Measurements from ENCODE around the gene HNRNPUL2. TPM values are rescaled to one million over a fixed set of nuclear protein-coding genes. Genes with fewer than 3 reads are reported as not detected.
"Not testable (repeated sequence)": the region's sequence is repeated elsewhere in the genome, so short reads cannot be mapped to it uniquely, and the experiment has no call there.

Gene HNRNPUL2
- total RNA-seq, 6 donors from 2014 or later, result 23.9 to 76.5 (median 46.3) TPM

GRCh38 chr11:62770778-62771143 lies 43.5 kb upstream of the HNRNPUL2 start:
- Histone ChIP-seq H3K4me1 (peaks cover 18 to 24% (median 21%) of the 10 kb centered on the region in 4 donors), H3K9me3 (no peaks in the 10 kb centered on the region), H3K36me3 (peaks cover 0 to 23% (median 17%) of the 10 kb centered on the region in 4 donors), H3K27me3 (no peaks in the 10 kb centered on the region), H3K4me3 (peak overlapping the region; percentile 65 to 77 (median 72)), H3K27ac (peak overlapping the region; percentile 90 to 97 (median 94))
- WGBS, 2 donors, result 0 to 3% methylated on average over 18 of the region's 18 CpGs
- DNase-seq (peak in 1 of 2 donors; percentile 35), ATAC-seq (ENCODE audit: low FRiP score in 2 of 2) (peak; percentile 16 to 47)
- TF ChIP-seq POLR2A (IDR thresholded peaks at IDR 0.05), result peak in 1 of 4 donors; percentile 10
- TF ChIP-seq CTCF (IDR thresholded peaks at IDR 0.05), result no peak

- peaks cover 11 to 20% (median 12%) of the 10 kb centered on the region in 4 donors for H3K4me1 ChIP-seq
- peak overlapping the region in 3 of 4 donors; percentile 61 to 88 (median 65) for H3K4me3 ChIP-seq
- not testable (repeated sequence) for DNase-seq; ATAC-seq (ENCODE audit: low FRiP score in 2 of 2); H3K27me3 ChIP-seq; H3K36me3 ChIP-seq; H3K9me3 ChIP-seq
- WGBS, 2 donors, result 32 to 34% methylated on average over 9 of the region's 9 CpGs
- H3K27ac ChIP-seq, result peak overlapping the region; percentile 85 to 92 (median 86)
Measured at GRCh38 chr11:62760867-62761227, 33.6 kb upstream of the HNRNPUL2 start.

- H3K9me3 ChIP-seq, result no peaks in the 10 kb centered on the region
- ATAC-seq (ENCODE audit: low FRiP score in 2 of 2), result no peak
- 65 to 66% methylated on average over 9 of the region's 9 CpGs for WGBS, 2 donors
- peaks cover 19 to 31% (median 21%) of the 10 kb centered on the region in 4 donors for H3K4me1 ChIP-seq
- no peak for DNase-seq
- H3K27me3 ChIP-seq, result no peaks in the 10 kb centered on the region
- H3K4me3 ChIP-seq, result no peak overlapping the region
- no peak for TF ChIP-seq POLR2A (IDR thresholded peaks at IDR 0.05)
- no peak for TF ChIP-seq EP300 (IDR thresholded peaks at IDR 0.05)
- no peak for TF ChIP-seq CTCF (IDR thresholded peaks at IDR 0.05)
- no peak for TF ChIP-seq POLR2AphosphoS5 (IDR thresholded peaks at IDR 0.05)
- H3K27ac ChIP-seq, result no peak overlapping the region
- H3K36me3 ChIP-seq, result no peaks in the 10 kb centered on the region
Measured at GRCh38 chr11:62757846-62758788, 30.9 kb upstream of the HNRNPUL2 start.

- no peaks in the 10 kb centered on the region for H3K9me3 ChIP-seq
- TF ChIP-seq POLR2A (IDR thresholded peaks at IDR 0.05), result no peak
- no peak for TF ChIP-seq EP300 (IDR thresholded peaks at IDR 0.05)
- no peak for TF ChIP-seq POLR2AphosphoS5 (IDR thresholded peaks at IDR 0.05)
- no peak for TF ChIP-seq CTCF (IDR thresholded peaks at IDR 0.05)
- no peak overlapping the region for H3K27ac ChIP-seq
- no peaks in the 10 kb centered on the region for H3K27me3 ChIP-seq
- no peak overlapping the region for H3K4me3 ChIP-seq
- no peak for DNase-seq
- peaks cover 0 to 12% (median 4%) of the 10 kb centered on the region in 4 donors for H3K36me3 ChIP-seq
- ATAC-seq (ENCODE audit: low FRiP score in 2 of 2), result no peak
- WGBS, 2 donors, result 78 to 84% methylated on average over 10 of the region's 10 CpGs
- peaks cover 16 to 30% (median 22%) of the 10 kb centered on the region in 4 donors for H3K4me1 ChIP-seq
Measured at GRCh38 chr11:62755086-62755615, 27.9 kb upstream of the HNRNPUL2 start.

- H3K27ac ChIP-seq, result peak within 1 kb of the TSS; percentile 85 to 91 (median 89)
- H3K4me1 ChIP-seq, result peaks cover 16 to 30% (median 22%) of the 10 kb centered on the region in 4 donors
- ATAC-seq (ENCODE audit: low FRiP score in 2 of 2) (peak; percentile 99 to 100), DNase-seq (peak; percentile 91 to 99)
- no peaks in the 10 kb centered on the region for H3K27me3 ChIP-seq
- peak within 1 kb of the TSS; percentile 18 to 68 (median 58) for H3K4me3 ChIP-seq
- TF ChIP-seq POLR2A (IDR thresholded peaks at IDR 0.05) (peak in 2 of 4 donors; percentile 77 to 91), EP300 (IDR thresholded peaks at IDR 0.05) (no peak), POLR2AphosphoS5 (IDR thresholded peaks at IDR 0.05) (peak; percentile 83 to 97), CTCF (IDR thresholded peaks at IDR 0.05) (peak in 3 of 6 experiments; percentile 4 to 53 (median 16))
- WGBS, 2 donors, result 0 to 1% methylated on average over 41 to 47 of the region's 47 CpGs
- H3K36me3 ChIP-seq, result peaks cover 0 to 16% (median 4%) of the 10 kb centered on the region in 4 donors
- H3K9me3 ChIP-seq, result no peaks in the 10 kb centered on the region
Measured at GRCh38 chr11:62753736-62754603, 26.7 kb upstream of the HNRNPUL2 start, which contains the start of gene ZBTB3. ZBTB3 (minus strand) TSS chr11:62754160; CDS start chr11:62753664, 496 bp downstream.
